NCI-H146 treated with DMSO at 0.1 percent for 48 hours (cell line): ENCODE measurements around the gene PTGDR2.
A peak's percentile ranks its signal among the peaks of the same experiment; 100 is the strongest.
"Not testable (repeated sequence)": the region's sequence is repeated elsewhere in the genome, so short reads cannot be mapped to it uniquely, and the experiment has no call there.

Experiments
- DNase-seq: peaks from one replicate; lab custom pipeline; 2025; ENCODE audit not compliant: unreplicated experiment; lab: John Stamatoyannopoulos, UW

The PTGDR2 gene

DNA sequence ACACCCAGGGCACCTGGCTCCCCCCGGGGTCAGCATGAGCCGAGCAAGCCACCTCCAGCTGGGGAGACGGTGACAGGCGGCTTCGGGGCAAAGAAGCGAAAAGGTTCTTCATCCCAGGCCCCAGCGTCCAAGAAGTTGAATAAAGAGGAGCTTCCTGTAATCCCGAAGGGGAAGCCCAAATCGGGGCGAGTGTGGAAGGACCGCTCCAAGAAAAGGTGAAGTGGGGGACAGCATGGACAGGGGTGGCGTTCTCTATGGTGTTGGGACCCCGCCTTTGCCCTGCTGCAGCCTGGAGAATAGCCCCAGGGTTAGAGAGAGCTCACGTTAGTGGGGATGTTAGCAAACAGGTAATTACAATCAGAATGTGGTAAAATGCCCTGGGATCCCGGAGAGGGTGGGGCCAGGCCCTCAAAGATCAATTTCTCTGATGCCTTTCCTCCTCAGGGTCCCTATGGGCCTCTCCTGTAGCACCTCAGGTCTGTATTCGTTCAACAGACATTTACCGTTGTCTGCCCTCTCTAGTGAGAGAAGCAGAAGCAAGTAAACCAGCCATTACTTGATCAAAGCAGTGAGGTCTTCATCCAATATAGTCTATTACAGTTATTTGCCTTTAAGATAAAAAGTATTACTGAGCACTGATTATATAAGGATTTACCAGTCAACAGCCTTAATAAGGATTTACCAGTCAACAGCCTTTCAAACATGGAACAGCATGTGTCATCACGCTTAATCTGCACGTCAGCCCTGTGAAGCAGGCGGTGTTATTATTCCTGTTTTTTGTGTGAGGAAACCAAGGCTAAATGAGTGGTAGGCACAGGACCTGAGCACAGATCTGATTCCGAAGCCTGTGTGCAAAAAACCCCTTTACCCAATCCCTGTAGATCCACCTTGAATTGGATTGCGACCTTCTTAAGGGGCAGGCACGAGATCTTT lies 12.8 kb downstream of the PTGDR2 start:
- peak; percentile 10 for DNase-seq

DNA sequence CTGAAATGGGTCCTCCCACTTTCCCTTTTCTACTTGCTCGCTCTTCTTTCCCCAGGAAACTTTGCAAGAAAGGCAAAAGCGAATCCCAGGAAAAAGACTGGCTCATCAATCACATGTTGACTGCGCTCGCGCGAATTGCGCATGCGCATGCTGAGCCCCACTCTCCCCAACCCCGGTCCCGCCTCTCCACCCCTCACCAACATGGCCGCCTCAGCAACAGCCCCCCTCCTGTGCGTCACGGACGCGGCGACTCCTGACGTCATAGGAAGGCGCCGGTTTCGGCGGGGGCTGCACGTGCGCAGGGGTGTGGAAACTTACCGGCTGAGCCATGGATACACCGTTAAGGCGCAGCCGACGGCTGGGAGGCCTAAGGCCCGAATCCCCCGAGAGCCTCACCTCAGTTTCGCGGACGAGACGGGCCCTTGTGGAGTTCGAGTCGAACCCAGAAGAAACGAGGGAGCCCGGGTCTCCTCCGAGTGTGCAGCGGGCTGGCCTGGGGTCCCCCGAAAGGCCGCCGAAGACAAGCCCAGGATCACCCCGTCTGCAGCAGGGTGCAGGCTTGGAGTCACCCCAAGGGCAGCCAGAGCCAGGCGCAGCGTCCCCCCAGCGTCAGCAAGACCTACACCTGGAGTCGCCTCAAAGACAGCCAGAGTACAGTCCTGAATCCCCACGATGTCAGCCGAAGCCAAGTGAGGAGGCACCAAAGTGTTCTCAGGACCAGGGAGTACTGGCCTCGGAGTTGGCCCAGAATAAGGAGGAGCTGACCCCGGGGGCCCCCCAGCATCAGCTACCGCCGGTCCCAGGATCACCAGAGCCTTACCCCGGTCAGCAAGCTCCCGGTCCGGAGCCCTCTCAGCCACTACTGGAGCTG lies 13.7 kb downstream of the PTGDR2 start, which contains the start of gene CCDC86:
TSS of gene CCDC86 (plus strand) at position 317 of the 871 bp plus-strand sequence. CDS start at position 329, 12 bp downstream.
- DNase-seq = peak; percentile 73

DNA sequence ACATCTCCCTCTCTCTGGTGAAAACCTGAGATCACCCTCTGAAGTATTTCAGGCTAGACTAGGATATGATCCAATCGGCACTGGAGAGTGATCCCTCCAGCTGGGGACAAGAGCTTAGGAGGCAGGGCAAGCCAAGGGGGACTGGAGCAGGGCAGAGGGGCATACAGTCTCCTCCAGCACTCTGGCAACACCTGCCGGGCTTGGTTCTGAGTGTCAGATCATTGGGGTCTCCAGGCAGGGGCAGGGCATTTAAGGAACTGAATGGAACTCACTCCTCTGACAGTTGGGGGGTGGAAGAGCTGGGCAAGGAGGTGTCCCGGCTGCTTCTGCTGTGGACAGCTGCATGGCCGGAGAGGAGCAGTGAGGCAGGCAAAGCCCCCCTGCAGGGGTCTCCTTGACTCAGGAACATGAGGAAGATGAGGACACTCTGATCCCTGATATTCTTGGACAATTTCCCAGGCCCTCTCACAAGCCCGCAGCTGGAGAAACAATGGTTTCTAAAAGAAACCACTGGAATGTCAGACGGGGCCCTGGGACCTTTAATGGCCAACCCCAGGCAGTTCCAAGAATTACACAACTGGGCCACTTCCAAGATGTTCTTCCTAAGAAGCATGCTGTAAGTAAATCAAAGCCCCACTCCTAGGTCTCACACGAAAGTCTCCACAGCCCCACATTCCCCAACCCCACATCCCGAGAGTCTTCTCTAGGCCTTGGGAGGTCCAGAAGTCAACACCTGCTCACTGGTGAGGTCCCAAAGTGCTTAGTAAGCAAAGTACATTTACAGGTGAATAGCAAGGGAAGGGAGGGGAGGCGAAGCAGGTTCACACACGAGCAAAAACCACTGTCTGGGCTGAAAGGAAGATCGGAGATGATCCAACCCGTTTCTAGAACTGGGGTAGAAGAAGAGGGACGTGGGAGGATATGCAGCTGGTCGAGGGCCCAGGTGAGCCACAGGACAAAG lies 15.0 kb downstream of the PTGDR2 start:
- no peak for DNase-seq

DNA sequence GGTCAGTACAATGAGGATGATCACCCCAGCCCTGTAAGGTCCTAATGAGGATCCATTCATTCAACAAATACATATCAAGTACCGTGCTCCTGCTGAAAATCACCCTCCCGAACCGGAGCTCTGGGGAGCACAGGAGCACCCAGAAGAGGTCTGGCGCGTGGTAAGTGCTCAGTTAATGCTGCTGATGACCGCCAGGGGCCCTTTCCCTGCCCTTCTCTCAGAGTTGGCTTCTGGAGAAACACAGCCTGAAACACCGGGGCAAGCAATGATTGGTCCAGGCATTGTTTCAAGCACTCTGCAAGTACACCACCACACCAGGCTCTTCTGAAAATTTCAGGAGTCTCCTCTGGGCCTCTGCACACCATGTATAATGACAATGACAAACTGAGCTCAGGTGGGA lies 17.6 kb downstream of the PTGDR2 start:
- DNase-seq = no peak

DNA sequence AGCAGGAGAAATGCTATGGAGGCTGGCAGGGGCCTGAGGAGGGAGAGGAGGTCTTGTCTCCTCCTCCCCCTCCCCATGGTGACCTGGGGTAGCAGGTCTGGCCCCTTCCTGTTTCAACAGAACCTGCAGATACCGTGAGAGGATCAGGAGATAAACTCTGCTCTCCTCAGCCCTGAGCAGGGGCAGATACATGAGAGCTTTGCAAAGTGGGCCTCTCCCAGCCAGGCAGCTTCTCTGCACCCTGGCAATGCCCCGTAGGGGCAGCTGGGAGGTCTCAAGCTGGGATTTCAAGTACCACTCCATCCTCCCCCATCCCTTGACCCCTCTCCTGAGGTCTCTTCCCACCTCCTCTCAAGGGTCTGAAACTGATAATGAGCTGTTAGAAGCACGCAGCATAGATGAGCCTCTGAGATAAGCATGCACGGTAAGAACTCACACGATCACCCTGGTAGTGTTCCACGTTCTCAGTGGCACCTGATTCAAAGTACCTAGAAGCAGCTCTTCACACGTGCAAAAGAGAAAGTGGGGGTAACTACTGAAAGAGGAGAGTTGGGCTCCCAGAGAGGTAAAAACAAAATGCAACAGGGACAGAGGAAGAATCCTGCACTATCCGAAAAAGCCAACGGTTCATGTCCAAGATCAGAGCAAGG lies 18.8 kb downstream of the PTGDR2 start:
- no peak for DNase-seq

DNA sequence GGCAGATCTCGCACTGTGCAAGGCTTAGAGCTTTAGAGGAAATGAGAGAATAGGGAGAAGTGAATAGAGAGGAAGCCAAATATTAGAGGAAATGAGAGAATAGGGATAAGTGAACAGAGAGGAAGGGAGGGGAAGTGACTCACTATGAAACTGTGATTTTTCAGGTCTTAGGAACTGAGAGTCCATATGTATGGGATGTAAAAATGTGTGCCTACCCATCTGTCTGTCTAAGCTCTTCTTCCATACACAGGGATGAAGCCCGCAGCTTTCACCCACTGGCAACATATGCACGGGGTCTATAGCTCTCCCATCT lies 20.3 kb downstream of the PTGDR2 start:
- no peak for DNase-seq

DNA sequence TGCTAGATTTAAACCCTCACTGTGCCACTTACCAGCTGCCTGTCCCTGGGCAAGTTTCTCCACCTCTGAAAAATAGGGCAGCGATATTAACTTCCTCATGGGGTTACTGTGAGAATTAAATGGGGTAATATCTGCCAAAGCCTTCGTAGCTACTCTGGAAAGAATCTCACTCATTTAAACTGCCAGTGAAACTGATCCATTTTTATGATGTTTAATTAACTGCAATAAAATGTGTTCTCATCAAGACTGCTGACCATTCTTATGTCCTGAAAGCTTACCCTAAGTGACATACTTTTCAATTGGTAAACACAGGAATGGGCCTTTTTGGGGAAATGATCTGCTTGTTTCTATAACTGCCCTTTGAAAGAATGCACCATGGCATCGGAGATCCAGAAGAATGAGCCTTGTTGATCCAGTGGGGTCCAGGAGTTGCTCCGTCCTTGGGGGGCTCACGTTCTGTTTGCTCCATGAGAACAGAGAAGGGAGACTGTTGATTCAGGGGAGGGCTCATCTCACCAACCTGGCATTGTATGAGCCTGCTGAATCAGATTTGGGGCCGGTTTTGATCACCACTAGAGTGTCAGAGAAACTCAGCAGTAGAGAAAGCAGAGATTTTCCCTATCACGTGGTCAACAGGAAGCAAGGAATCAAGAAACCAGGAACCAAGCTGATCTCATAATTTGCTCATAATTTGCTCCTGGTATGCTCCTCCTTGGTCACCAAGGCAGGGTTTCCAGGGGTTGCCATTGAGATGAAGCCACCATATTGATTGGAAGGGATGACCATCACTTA lies 20.8 kb downstream of the PTGDR2 start:
- DNase-seq = no peak

DNA sequence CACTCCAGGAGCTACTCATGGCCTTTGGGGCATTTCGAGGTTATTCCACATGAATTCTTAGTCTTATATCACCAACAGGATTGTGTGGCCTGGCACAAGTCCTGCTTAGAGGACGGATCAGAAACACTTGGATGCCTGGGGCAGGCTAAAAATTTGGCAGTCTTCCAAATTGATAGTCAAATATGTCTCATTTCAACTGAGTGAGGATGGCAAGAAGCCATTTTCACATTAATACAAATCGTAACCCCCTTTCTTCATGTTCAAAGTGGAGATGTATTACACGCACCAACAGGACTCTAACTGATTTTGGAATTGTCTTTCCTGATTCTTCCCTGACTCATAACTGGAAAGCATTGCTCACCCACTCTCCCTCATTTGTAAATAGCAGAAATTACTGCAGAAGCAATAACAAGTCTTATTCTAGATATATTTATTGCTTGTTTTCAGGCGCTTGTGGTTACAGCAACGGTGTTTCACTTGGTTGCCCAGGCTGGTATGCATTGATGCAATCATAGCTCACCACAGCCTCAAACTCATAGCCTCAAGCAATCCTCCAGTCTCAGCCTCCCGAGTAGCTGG lies 24.2 kb downstream of the PTGDR2 start:
- no peak for DNase-seq

DNA sequence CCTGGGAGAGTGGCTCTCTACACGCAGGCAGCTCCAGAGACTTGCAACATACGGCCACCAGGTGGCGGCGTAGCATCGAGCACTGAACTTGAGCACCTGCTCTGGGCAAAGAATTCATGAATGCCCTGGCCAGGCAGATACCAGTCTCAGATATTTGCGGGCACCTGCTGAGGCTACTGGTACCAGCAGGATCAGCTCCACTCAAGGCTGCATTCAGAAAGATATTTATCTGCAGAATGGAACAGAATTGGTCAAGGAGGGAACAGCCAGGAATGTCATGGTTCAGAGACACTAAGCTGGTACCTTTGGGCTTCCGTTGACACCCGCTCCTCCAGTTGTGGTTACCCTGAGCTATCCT lies 24.6 kb downstream of the PTGDR2 start:
- peak; percentile 61 for DNase-seq

DNA sequence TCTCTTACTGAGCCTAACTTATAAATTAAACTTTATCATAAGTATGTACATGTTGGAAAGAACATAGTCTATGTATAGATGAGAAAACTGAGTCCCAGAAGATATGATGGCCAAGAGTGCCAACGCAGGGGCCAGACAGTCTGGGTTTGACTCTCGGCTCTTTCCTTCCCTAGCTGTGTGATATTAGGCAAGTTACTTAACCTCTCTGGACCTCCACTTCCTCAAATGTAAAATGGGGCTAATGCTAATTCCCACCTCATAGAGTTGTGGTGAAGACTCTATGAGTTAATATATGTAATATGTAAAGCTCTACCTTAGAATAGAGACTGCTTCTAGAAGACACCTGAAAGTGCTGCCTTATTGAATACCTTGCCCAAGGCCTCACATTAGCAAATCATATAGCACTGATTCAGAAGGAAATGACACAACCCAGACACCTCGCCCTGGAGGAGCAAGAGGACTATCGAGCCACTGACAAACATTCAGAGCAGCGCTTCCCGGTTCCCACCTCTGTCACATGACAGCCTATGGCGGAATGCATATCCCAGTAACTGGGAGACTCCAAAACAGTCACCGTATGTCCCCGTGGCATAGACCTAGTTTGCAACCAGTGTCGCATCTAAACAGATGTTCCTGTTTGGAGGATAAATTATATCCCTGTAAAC lies 25.1 kb downstream of the PTGDR2 start:
- no peak for DNase-seq

DNA sequence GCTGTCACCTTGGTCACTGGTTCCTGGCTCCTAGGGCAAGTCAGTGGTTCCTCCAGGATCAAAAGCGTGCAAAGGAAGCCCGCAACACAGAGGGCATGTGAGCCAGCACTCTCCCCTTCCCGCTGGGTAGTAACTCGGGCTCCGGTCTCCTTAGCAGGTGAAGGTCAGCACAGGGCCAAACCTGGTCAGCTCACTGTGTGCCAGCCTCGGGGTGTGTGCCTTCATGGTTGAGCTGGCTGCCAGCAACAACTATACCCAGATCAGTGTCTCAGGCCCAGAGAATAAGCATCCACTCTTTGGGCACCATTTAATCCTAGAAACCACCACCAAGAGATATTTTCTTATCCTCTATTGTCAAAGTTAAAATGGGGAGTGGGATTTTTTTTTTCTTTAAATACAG lies 30.0 kb downstream of the PTGDR2 start:
- no peak for DNase-seq

DNA sequence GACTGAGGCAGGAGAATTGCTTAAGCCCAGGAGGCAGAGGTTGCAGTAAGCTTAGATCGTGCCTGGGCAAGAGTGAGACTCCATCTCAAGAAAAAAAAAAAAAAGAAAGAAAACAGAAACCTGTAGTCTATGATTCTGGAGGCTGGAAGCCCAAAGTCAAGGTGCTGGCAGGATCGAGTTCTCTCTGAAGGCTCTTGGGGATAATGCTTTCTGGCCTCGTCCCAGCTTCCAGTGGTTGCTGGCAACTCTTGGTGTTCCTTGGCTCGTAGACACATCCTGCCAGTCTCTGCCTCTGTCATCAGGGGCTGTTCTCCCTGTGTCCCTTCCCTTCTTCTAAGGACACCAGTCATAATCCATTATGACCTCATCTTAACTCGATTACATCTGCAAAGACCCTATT lies 30.6 kb downstream of the PTGDR2 start:
- DNase-seq = no peak

DNA sequence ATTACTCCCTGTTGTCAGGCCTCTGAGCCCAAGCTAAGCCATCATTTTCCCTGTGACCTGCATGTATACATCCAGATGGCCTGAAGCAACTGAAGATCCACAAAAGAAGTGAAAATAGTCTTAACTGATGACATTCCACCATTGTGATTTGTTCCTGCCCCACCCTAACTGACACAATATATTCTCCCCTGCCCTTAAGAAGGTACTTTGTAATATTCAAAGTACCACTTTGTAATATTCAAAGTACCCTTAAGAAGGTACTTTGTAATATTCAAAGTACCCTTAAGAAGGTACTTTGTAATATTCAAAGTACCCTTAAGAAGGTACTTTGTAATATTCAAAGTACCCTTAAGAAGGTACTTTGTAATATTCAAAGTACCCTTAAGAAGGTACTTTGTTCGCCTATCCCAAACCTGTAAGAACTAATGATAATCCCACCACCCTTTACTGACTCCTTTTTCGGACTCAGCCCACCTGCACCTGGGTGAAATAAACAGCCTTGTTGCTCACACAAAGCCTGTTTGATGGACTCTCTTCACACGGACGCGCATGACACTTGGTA lies 31.9 kb downstream of the PTGDR2 start:
- not testable (repeated sequence) for DNase-seq

DNA sequence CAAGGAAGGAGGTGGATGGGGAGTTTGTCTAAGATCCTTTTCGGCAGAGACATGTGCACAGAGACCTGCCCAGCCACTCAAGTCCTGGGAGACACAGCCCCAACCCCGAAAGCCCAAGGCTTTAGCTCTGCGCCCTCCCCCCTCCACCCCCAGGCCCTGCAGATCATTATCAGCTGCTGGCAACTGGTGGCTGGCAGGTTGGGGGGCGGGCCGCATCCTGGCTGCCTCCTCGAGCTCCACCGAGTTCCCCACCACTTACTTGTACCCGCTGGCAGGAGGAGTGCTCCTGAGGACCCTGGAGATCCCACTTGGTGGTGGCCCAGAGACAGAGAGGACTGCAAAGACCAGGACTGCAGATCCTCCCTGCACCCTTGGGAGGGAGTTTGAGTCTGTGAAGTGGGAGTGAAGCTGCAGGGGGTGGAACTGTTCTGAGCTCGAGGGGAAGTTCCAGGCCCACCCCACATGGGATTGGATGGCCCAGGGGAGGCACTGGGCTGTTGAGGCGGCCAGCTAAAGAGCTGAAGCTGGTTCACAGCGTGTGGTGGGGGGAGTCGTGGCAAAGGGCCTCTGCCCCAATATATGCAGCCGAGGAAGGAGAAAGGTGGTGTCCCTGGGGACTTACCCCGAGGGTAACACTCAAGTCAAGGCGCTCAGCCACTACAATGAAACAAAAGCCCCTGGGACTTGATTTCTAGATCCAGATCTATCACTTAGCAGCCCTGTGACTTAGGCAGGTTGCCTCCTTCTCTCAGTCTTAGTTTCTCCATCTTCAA lies 33.7 kb downstream of the PTGDR2 start:
- DNase-seq = no peak

DNA sequence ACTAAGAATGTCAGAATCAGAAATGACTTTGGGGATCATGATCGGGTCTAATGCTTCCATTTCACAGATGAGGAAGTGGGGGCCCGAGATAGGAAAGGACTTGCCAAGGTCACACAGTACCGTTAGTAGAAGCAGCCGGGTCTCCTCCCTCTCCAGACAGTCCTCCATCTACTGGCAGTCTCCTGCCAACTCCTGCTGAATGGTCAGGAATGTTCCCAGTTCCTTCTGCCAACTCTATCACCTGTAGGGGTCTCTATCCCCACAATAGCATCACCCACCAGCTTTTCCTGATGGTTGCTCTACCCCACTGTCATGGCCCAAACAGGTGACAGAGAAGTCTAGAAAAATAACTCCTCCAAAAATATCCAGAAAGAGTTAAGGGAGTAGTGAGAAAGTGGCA lies 37.7 kb downstream of the PTGDR2 start:
- DNase-seq = no peak

DNA sequence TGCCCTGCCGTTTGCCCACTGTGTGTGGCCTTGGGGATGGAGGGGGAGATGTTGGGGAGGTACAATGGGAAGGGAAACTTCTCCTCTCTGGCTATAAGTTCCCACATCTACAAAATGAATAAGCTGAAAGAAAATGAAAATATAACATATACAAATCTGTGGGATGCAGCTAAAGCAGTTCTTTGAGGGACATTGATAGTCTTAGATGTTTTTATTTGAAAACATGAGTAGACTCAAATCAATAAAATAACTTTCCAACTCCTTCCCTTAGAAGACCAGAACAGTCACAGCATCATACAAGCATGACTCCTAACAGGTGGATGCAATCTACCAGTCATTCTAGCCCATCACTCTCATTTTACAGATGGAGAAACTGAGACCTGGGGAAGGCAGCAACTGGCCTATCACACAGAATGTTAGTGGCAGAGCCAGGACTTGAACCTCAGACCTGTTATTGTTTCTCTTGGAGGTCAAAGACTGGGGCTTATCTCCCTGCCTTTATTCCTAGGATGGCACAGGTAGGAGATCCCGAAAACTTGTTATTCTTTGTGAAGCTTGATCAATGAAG lies 39.1 kb downstream of the PTGDR2 start:
- DNase-seq = no peak

DNA sequence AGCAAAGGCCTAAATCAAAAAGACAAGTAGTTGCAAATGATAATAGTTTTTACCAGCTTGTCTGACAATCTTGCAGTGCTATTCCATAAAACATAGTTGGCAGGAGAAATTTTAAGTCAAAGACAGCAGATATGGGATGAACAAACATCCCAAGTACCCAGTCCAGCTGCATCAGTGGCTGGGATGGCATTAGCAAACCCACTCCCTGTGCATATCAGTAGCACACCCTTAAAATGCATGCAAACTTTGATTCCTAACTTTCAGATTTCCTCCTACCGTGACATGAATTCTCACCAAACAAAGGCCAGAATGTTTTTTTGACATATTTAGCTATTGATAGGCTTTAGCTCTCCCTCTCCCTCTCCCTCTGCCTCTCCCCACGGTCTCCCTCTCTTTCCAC lies 41.6 kb downstream of the PTGDR2 start:
- DNase-seq = no peak
